Measurements from ENCODE around the gene OR4D9. TPM values are rescaled to one million over a fixed set of nuclear protein-coding genes. Genes with fewer than 3 reads are reported as not detected.
"Not testable (repeated sequence)": the region's sequence is repeated elsewhere in the genome, so short reads cannot be mapped to it uniquely, and the experiment has no call there.

The OR4D9 gene
- total RNA-seq, 1 donor from 2014 or later = not detected

GRCh38 chr11:59545179-59546020 is 34.1 kb downstream of the OR4D9 start:
- TF ChIP-seq CTCF (IDR thresholded peaks at IDR 0.05; ENCODE audit: insufficient read depth, low read length, poor library complexity, severe bottlenecking) = no peak
- Histone ChIP-seq H3K4me3 (ENCODE audit: low read depth, low read length) (no peak overlapping the region), H3K36me3 (ENCODE audit: control insufficient read depth, insufficient read depth, low read length) (no peaks in the 10 kb centered on the region), H3K27me3 (ENCODE audit: control insufficient read depth, insufficient read depth, low read length) (no peaks in the 10 kb centered on the region)
- no peak for DNase-seq (ENCODE audit: low read depth)

GRCh38 chr11:59547605-59548308 is 36.4 kb downstream of the OR4D9 start:
- not testable (repeated sequence) for H3K27me3 ChIP-seq (ENCODE audit: control insufficient read depth, insufficient read depth, low read length); H3K4me3 ChIP-seq (ENCODE audit: low read depth, low read length); H3K36me3 ChIP-seq (ENCODE audit: control insufficient read depth, insufficient read depth, low read length); DNase-seq (ENCODE audit: low read depth)

- DNase-seq (ENCODE audit: low read depth) = no peak
- TF ChIP-seq CTCF (IDR thresholded peaks at IDR 0.05; ENCODE audit: insufficient read depth, low read length, poor library complexity, severe bottlenecking) = no peak
- H3K27me3 ChIP-seq (ENCODE audit: control insufficient read depth, insufficient read depth, low read length) = no peaks in the 10 kb centered on the region
These were observed 36.9 kb downstream of the OR4D9 start for GRCh38 chr11:59548309-59548656.

GRCh38 chr11:59550368-59550841 is 39.1 kb downstream of the OR4D9 start:
- Histone ChIP-seq H3K4me3 (ENCODE audit: low read depth, low read length) (peak overlapping the region; percentile 58), H3K36me3 (ENCODE audit: control insufficient read depth, insufficient read depth, low read length) (no peaks in the 10 kb centered on the region), H3K27me3 (ENCODE audit: control insufficient read depth, insufficient read depth, low read length) (no peaks in the 10 kb centered on the region)
- TF ChIP-seq CTCF (IDR thresholded peaks at IDR 0.05; ENCODE audit: insufficient read depth, low read length, poor library complexity, severe bottlenecking) = peak; percentile 48
- no peak for DNase-seq (ENCODE audit: low read depth)

More at GRCh38 chr11:59548309-59548656, 36.9 kb downstream of the OR4D9 start:
- no peaks in the 10 kb centered on the region for H3K36me3 ChIP-seq (ENCODE audit: control insufficient read depth, insufficient read depth, low read length)
- no peak overlapping the region for H3K4me3 ChIP-seq (ENCODE audit: low read depth, low read length)

- Histone ChIP-seq H3K4me3 (ENCODE audit: low read depth, low read length) (peak overlapping the region; percentile 58), H3K27me3 (ENCODE audit: control insufficient read depth, insufficient read depth, low read length) (no peaks in the 10 kb centered on the region), H3K36me3 (ENCODE audit: control insufficient read depth, insufficient read depth, low read length) (no peaks in the 10 kb centered on the region)
- no peak for DNase-seq (ENCODE audit: low read depth)
- no peak for TF ChIP-seq CTCF (IDR thresholded peaks at IDR 0.05; ENCODE audit: insufficient read depth, low read length, poor library complexity, severe bottlenecking)
These were observed 39.7 kb downstream of the OR4D9 start for GRCh38 chr11:59550842-59551658.
